Measurements from ENCODE around the gene APOE. TPM values are rescaled to one million over a fixed set of nuclear protein-coding genes. Genes with fewer than 3 reads are reported as not detected.

APOE gene
- total and polyA plus RNA-seq, 9 of the 15 experiments (the other 6 are each of a cell fraction or from before 2014, with no cell fraction given) = 0.14 to 180 (median 58.1) TPM; not detected in 1

DNA sequence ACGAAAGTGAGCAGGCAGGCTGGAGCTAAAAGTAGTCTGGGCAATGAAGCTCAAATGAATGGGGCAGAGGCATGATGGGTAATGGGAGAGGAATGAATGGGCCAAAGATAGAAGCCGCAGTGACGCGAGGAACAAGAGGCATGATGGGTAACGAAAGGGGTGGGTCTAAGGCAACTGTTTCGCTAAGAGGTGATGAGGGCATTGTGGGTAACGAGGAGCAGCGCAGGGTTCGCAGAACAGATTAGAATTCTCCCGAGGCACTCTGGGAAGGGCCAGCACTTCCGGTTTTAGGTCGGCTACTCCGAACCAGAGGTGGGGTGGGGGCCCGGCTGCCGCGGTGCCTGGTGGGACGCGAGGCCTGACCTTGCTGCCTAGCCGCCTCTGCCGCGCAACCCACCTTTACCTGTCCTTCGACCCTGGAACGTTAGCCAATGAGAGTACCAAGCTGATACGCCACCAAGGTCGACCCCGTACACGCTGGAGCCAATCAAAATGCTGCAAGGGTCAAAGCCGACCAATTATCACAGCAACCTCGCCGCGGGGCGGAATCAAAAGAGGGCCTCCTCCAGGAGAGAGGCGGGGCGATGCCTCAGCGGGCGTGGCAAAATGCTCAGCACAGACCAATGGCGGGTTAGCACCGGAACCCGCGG, 15.1 kb upstream of the APOE start (continued):
- TF ChIP-seq, protein P1, sequence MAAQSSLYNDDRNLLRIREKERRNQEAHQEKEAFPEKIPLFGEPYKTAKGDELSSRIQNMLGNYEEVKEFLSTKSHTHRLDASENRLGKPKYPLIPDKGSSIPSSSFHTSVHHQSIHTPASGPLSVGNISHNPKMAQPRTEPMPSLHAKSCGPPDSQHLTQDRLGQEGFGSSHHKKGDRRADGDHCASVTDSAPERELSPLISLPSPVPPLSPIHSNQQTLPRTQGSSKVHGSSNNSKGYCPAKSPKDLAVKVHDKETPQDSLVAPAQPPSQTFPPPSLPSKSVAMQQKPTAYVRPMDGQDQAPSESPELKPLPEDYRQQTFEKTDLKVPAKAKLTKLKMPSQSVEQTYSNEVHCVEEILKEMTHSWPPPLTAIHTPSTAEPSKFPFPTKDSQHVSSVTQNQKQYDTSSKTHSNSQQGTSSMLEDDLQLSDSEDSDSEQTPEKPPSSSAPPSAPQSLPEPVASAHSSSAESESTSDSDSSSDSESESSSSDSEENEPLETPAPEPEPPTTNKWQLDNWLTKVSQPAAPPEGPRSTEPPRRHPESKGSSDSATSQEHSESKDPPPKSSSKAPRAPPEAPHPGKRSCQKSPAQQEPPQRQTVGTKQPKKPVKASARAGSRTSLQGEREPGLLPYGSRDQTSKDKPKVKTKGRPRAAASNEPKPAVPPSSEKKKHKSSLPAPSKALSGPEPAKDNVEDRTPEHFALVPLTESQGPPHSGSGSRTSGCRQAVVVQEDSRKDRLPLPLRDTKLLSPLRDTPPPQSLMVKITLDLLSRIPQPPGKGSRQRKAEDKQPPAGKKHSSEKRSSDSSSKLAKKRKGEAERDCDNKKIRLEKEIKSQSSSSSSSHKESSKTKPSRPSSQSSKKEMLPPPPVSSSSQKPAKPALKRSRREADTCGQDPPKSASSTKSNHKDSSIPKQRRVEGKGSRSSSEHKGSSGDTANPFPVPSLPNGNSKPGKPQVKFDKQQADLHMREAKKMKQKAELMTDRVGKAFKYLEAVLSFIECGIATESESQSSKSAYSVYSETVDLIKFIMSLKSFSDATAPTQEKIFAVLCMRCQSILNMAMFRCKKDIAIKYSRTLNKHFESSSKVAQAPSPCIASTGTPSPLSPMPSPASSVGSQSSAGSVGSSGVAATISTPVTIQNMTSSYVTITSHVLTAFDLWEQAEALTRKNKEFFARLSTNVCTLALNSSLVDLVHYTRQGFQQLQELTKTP (IDR thresholded peaks at IDR 0.05; ENCODE audit: low read depth in 1 of 2, partially characterized antibody in 2 of 2) = peak in 1 of 2 experiments; percentile 96
- TF ChIP-seq MTA3 (IDR thresholded peaks at IDR 0.05; ENCODE audit: borderline replicate concordance) (no peak; the same call in 1 of the 2 replicates), DDX20 (tag; IDR thresholded peaks at IDR 0.05; ENCODE audit: low read depth) (no peak), MYBL2 (IDR thresholded peaks at IDR 0.05; ENCODE audit: low read depth) (no peak), MYBL2 (CRISPR knock-in tag; IDR thresholded peaks at IDR 0.05; ENCODE audit: borderline replicate concordance) (no peak), FOXA3 (CRISPR knock-in tag; conservative IDR thresholded peaks at IDR 0.05 in 1 of 2, IDR thresholded peaks at IDR 0.05 in 1 of 2) (no peak), RBM17 (IDR thresholded peaks at IDR 0.05; ENCODE audit: borderline replicate concordance, low read depth, low read length) (no peak), MXI1 (IDR thresholded peaks at IDR 0.05; ENCODE audit: low read depth, low read length) (0 out of 2 replicates have a peak, but pooled peaks have one; percentile 34), CBFA2T3 (IDR thresholded peaks at IDR 0.05) (no peak)
- TF ChIP-seq, protein P2, sequence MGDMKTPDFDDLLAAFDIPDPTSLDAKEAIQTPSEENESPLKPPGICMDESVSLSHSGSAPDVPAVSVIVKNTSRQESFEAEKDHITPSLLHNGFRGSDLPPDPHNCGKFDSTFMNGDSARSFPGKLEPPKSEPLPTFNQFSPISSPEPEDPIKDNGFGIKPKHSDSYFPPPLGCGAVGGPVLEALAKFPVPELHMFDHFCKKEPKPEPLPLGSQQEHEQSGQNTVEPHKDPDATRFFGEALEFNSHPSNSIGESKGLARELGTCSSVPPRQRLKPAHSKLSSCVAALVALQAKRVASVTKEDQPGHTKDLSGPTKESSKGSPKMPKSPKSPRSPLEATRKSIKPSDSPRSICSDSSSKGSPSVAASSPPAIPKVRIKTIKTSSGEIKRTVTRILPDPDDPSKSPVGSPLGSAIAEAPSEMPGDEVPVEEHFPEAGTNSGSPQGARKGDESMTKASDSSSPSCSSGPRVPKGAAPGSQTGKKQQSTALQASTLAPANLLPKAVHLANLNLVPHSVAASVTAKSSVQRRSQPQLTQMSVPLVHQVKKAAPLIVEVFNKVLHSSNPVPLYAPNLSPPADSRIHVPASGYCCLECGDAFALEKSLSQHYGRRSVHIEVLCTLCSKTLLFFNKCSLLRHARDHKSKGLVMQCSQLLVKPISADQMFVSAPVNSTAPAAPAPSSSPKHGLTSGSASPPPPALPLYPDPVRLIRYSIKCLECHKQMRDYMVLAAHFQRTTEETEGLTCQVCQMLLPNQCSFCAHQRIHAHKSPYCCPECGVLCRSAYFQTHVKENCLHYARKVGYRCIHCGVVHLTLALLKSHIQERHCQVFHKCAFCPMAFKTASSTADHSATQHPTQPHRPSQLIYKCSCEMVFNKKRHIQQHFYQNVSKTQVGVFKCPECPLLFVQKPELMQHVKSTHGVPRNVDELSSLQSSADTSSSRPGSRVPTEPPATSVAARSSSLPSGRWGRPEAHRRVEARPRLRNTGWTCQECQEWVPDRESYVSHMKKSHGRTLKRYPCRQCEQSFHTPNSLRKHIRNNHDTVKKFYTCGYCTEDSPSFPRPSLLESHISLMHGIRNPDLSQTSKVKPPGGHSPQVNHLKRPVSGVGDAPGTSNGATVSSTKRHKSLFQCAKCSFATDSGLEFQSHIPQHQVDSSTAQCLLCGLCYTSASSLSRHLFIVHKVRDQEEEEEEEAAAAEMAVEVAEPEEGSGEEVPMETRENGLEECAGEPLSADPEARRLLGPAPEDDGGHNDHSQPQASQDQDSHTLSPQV (IDR thresholded peaks at IDR 0.05) = no peak
- TF ChIP-seq, protein P3, sequence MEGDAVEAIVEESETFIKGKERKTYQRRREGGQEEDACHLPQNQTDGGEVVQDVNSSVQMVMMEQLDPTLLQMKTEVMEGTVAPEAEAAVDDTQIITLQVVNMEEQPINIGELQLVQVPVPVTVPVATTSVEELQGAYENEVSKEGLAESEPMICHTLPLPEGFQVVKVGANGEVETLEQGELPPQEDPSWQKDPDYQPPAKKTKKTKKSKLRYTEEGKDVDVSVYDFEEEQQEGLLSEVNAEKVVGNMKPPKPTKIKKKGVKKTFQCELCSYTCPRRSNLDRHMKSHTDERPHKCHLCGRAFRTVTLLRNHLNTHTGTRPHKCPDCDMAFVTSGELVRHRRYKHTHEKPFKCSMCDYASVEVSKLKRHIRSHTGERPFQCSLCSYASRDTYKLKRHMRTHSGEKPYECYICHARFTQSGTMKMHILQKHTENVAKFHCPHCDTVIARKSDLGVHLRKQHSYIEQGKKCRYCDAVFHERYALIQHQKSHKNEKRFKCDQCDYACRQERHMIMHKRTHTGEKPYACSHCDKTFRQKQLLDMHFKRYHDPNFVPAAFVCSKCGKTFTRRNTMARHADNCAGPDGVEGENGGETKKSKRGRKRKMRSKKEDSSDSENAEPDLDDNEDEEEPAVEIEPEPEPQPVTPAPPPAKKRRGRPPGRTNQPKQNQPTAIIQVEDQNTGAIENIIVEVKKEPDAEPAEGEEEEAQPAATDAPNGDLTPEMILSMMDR (IDR thresholded peaks at IDR 0.05 in 2 of 3, conservative IDR thresholded peaks at IDR 0.05 in 1 of 3; ENCODE audit: insufficient read depth in 2 of 3, low read depth in 1 of 3, low read length in 3 of 3) = no peak
- TF ChIP-seq, protein P4, sequence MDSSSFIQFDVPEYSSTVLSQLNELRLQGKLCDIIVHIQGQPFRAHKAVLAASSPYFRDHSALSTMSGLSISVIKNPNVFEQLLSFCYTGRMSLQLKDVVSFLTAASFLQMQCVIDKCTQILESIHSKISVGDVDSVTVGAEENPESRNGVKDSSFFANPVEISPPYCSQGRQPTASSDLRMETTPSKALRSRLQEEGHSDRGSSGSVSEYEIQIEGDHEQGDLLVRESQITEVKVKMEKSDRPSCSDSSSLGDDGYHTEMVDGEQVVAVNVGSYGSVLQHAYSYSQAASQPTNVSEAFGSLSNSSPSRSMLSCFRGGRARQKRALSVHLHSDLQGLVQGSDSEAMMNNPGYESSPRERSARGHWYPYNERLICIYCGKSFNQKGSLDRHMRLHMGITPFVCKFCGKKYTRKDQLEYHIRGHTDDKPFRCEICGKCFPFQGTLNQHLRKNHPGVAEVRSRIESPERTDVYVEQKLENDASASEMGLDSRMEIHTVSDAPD (CRISPR knock-in tag; IDR thresholded peaks at IDR 0.05) = no peak
- TF ChIP-seq, protein P5, sequence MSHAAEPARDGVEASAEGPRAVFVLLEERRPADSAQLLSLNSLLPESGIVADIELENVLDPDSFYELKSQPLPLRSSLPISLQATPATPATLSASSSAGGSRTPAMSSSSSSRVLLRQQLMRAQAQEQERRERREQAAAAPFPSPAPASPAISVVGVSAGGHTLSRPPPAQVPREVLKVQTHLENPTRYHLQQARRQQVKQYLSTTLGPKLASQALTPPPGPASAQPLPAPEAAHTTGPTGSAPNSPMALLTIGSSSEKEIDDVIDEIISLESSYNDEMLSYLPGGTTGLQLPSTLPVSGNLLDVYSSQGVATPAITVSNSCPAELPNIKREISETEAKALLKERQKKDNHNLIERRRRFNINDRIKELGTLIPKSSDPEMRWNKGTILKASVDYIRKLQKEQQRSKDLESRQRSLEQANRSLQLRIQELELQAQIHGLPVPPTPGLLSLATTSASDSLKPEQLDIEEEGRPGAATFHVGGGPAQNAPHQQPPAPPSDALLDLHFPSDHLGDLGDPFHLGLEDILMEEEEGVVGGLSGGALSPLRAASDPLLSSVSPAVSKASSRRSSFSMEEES (CRISPR knock-in tag; IDR thresholded peaks at IDR 0.05) = no peak
